ENCODE results near the gene DUOXA1. TPM values are rescaled to one million over a fixed set of nuclear protein-coding genes. Genes with fewer than 3 reads are reported as not detected.

Gene DUOXA1
- total and polyA plus RNA-seq, 2 donors (not counting 1 experiment from before 2014, with no cell fraction given), result 0.03 to 0.74 TPM

DNA sequence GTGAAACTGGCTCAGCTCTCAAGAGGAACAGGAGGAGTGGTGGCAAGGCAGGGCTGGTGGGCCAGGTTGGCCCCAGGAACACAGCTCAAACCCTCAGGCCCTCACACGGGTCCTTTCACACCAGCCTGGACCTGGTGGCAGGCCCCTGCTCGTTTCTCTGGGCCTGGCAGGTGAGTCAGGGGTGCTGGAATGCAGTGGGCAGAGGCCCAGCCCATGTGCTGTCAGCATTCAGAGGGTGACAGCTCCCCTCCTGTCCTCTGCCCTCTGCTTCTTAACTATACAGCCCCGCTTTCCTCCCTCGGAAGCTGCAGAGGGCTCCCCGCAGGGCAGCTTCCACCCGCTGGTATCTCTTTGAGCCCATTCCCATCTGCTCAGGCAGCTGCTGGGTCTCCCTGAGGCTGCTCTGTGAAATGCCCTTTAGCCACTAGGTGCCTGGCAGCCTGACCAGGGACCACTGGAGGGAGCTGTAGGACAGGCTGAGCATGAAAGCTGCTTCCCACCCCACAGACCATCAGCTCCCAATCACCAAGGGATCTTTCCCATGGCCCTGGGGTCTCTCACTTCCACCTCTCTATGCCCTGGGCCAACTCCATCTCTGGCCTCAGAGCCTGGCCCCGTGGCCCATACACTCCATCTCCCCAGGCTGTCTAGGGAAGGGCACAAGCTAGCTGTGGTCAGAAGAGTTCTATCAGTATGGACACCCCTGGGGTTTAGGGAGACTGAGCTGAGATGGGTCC, 33.3 kb upstream of the DUOXA1 start:
- H3K27ac ChIP-seq (ENCODE audit: low read length in 2 of 2), result no peak overlapping the region
- intact Hi-C loops (cut with micrococcal nuclease), result loop anchor here (1.0 to 2.0 kb wide), 3 partner anchors 106 to 294 kb away; no protein-coding TSS in a partner anchor
- peak; percentile 76 for DNase-seq
- Mint-ChIP-seq H3K27ac (no peak overlapping the region), H3K4me1 (peaks cover 18% of the 10 kb centered on the region), H3K4me3 (no peak overlapping the region), H3K9me3 (ENCODE audit: insufficient read depth) (no peaks in the 10 kb centered on the region), H3K27me3 (no peaks in the 10 kb centered on the region)
- peaks cover 12 to 32% of the 10 kb centered on the region in 2 donors for H3K4me1 ChIP-seq (ENCODE audit: control insufficient read depth in 2 of 2, insufficient read depth in 2 of 2, low read length in 2 of 2)
- H3K4me2 ChIP-seq (replicated peaks; ENCODE audit: low read depth, low read length, poor library complexity, severe bottlenecking), result no peak overlapping the region
- ChIA-PET CTCF (interaction anchor here (0.6 to 8.5 kb wide), 47 partner anchors 9 to 449 kb away, joined by 3 to 128 read pairs (median 4); partner anchors contain the start of genes BLOC1S6 and SHF), POLR2A (interaction anchor here (0.5 kb wide), 1 partner anchor 111 kb away, joined by 4 read pairs; no protein-coding TSS in a partner anchor)
- no peak overlapping the region for H2AFZ ChIP-seq (ENCODE audit: insufficient read depth, low read depth, low read length, poor library complexity, severe bottlenecking)
- TF ChIP-seq, protein P1, sequence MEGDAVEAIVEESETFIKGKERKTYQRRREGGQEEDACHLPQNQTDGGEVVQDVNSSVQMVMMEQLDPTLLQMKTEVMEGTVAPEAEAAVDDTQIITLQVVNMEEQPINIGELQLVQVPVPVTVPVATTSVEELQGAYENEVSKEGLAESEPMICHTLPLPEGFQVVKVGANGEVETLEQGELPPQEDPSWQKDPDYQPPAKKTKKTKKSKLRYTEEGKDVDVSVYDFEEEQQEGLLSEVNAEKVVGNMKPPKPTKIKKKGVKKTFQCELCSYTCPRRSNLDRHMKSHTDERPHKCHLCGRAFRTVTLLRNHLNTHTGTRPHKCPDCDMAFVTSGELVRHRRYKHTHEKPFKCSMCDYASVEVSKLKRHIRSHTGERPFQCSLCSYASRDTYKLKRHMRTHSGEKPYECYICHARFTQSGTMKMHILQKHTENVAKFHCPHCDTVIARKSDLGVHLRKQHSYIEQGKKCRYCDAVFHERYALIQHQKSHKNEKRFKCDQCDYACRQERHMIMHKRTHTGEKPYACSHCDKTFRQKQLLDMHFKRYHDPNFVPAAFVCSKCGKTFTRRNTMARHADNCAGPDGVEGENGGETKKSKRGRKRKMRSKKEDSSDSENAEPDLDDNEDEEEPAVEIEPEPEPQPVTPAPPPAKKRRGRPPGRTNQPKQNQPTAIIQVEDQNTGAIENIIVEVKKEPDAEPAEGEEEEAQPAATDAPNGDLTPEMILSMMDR (IDR thresholded peaks at IDR 0.05), result peak; percentile 75
- TF ChIP-seq EZH2 (IDR thresholded peaks at IDR 0.05; ENCODE audit: borderline replicate concordance, insufficient read depth, low read depth, low read length, poor library complexity, severe bottlenecking), result no peak
- peaks cover 46% of the 10 kb centered on the region for H3K79me2 ChIP-seq (ENCODE audit: control insufficient read depth, insufficient read depth, low read length)
- H3K36me3 ChIP-seq (replicated peaks in 1 of 2; ENCODE audit: control extremely low read depth in 1 of 2, control insufficient read depth in 1 of 2, extremely low read depth in 1 of 2, insufficient read depth in 2 of 2, low read length in 1 of 2), result no peaks in the 10 kb centered on the region
- ATAC-seq (ENCODE audit: low read depth), result peak; percentile 18
- H3K9ac ChIP-seq (ENCODE audit: low read length), result no peak overlapping the region
- H3K4me3 ChIP-seq (ENCODE audit: control extremely low read depth in 1 of 5, extremely low read depth in 1 of 5, insufficient read depth in 1 of 5, low read depth in 2 of 5, low read length in 4 of 5), result no peak overlapping the region
- H4K20me1 ChIP-seq (ENCODE audit: control insufficient read depth, insufficient read depth, low read length, poor library complexity, severe bottlenecking), result peaks cover 17% of the 10 kb centered on the region
- no peaks in the 10 kb centered on the region for H3K27me3 ChIP-seq (replicated peaks in 1 of 4; ENCODE audit: control extremely low read depth in 1 of 4, control insufficient read depth in 3 of 4, insufficient read depth in 4 of 4, low read length in 3 of 4)
- no peaks in the 10 kb centered on the region for H3K9me3 ChIP-seq (ENCODE audit: control extremely low read depth in 1 of 3, control insufficient read depth in 2 of 3, insufficient read depth in 1 of 3, low read length in 2 of 3)
- 16% methylated on average over 6 of the region's 7 CpGs for WGBS (ENCODE audit: insufficient coverage)

DNA sequence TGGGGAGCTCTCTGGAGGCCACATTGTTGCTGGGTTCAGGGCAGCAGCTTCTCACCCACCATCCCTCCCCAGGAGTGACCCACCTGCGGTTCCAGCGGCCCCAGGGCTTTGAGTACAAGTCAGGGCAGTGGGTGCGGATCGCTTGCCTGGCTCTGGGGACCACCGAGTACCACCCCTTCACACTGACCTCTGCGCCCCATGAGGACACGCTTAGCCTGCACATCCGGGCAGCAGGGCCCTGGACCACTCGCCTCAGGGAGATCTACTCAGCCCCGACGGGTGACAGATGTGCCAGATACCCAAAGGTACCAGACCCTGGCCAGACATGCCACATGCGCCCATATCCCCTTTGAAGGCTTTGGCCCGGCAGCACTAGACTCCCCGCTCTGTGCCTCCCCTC, 32.0 kb upstream of the DUOXA1 start:
- ATAC-seq (ENCODE audit: low read depth) (no peak), DNase-seq (no peak)
- Histone ChIP-seq H3K4me1 (ENCODE audit: control insufficient read depth in 2 of 2, insufficient read depth in 2 of 2, low read length in 2 of 2) (peaks cover 12 to 26% of the 10 kb centered on the region in 2 donors), H3K27me3 (replicated peaks in 1 of 4; ENCODE audit: control extremely low read depth in 1 of 4, control insufficient read depth in 3 of 4, insufficient read depth in 4 of 4, low read length in 3 of 4) (no peaks in the 10 kb centered on the region), H3K4me3 (ENCODE audit: control extremely low read depth in 1 of 5, extremely low read depth in 1 of 5, insufficient read depth in 1 of 5, low read depth in 2 of 5, low read length in 4 of 5) (no peak overlapping the region), H3K9me3 (ENCODE audit: control extremely low read depth in 1 of 3, control insufficient read depth in 2 of 3, insufficient read depth in 1 of 3, low read length in 2 of 3) (no peaks in the 10 kb centered on the region), H3K4me2 (replicated peaks; ENCODE audit: low read depth, low read length, poor library complexity, severe bottlenecking) (no peak overlapping the region), H3K79me2 (ENCODE audit: control insufficient read depth, insufficient read depth, low read length) (peaks cover 50% of the 10 kb centered on the region), H3K27ac (ENCODE audit: low read length in 2 of 2) (no peak overlapping the region), H3K36me3 (replicated peaks in 1 of 2; ENCODE audit: control extremely low read depth in 1 of 2, control insufficient read depth in 1 of 2, extremely low read depth in 1 of 2, insufficient read depth in 2 of 2, low read length in 1 of 2) (no peaks in the 10 kb centered on the region), H4K20me1 (ENCODE audit: control insufficient read depth, insufficient read depth, low read length, poor library complexity, severe bottlenecking) (peaks cover 17% of the 10 kb centered on the region), H2AFZ (ENCODE audit: insufficient read depth, low read depth, low read length, poor library complexity, severe bottlenecking) (no peak overlapping the region), H3K9ac (ENCODE audit: low read length) (no peak overlapping the region)
- Mint-ChIP-seq H3K4me1 (peaks cover 16% of the 10 kb centered on the region), H3K9me3 (ENCODE audit: insufficient read depth) (no peaks in the 10 kb centered on the region), H3K4me3 (no peak overlapping the region), H3K27me3 (no peaks in the 10 kb centered on the region), H3K27ac (no peak overlapping the region)
- CTCF ChIA-PET, result interaction anchor here (0.8 to 8.5 kb wide), 7 partner anchors 18 to 452 kb away, joined by 4 to 128 read pairs (median 8); a partner anchor contains a TSS
- POLR2A ChIA-PET, result no interaction called here
- TF ChIP-seq, protein P1 (IDR thresholded peaks at IDR 0.05), result no peak
- TF ChIP-seq EZH2 (IDR thresholded peaks at IDR 0.05; ENCODE audit: borderline replicate concordance, insufficient read depth, low read depth, low read length, poor library complexity, severe bottlenecking), result no peak
- intact Hi-C loops (cut with micrococcal nuclease), result loop anchor here (2.0 kb wide), 1 partner anchor 107 kb away; no protein-coding TSS in a partner anchor
- WGBS (ENCODE audit: insufficient coverage), result 98% methylated on average over 12 of the region's 14 CpGs
